Dedifferentiated amniotic fluid mesenchymal stem cell (primary cell): ENCODE data around the gene ZFAND4.
A peak's percentile ranks its signal among the peaks of the same experiment; 100 is the strongest.
"Not testable (repeated sequence)": the region's sequence is repeated elsewhere in the genome, so short reads cannot be mapped to it uniquely, and the experiment has no call there.

Experiments used
- DNase-seq: peaks from one replicate; pipeline ENCODE4 v3.0.0-alpha.2; 2016; ENCODE audit errors: extremely low spot score

ZFAND4 gene

GRCh38 chr10:45672181-45673073 lies at the start of gene ZFAND4:
TSS of gene ZFAND4 (minus strand) at chr10:45672772. CDS start at chr10:45663725, 9,047 bp downstream.
- peak; percentile 85 for DNase-seq

- not testable (repeated sequence) for DNase-seq
Observed at GRCh38 chr10:45721503-45721902, 48.9 kb upstream of the ZFAND4 start.

- DNase-seq: not testable (repeated sequence)
Observed at GRCh38 chr10:45717642-45718041, 45.1 kb upstream of the ZFAND4 start.

GRCh38 chr10:45717053-45717452 lies 44.5 kb upstream of the ZFAND4 start:
- DNase-seq: not testable (repeated sequence)

GRCh38 chr10:45711223-45711622 lies 38.7 kb upstream of the ZFAND4 start:
- DNase-seq: not testable (repeated sequence)

- DNase-seq: not testable (repeated sequence)
Observed at GRCh38 chr10:45710200-45710796, 37.7 kb upstream of the ZFAND4 start.

- not testable (repeated sequence) for DNase-seq
Observed at GRCh38 chr10:45678467-45678866, 5.9 kb upstream of the ZFAND4 start.

- DNase-seq: no peak
Observed at GRCh38 chr10:45675388-45675787, 2.8 kb upstream of the ZFAND4 start.

- no peak for DNase-seq
Observed at GRCh38 chr10:45673074-45673648, 589 bp upstream of the ZFAND4 start.

GRCh38 chr10:45671300-45671699 lies 1.3 kb downstream of the ZFAND4 start:
- DNase-seq: not testable (repeated sequence)

- DNase-seq: not testable (repeated sequence)
Observed at GRCh38 chr10:45669897-45670296, 2.7 kb downstream of the ZFAND4 start.

- DNase-seq: no peak
Observed at GRCh38 chr10:45660876-45661411, 11.6 kb downstream of the ZFAND4 start.

- DNase-seq: no peak
Observed at GRCh38 chr10:45657033-45657926, 15.3 kb downstream of the ZFAND4 start.

- DNase-seq: no peak
Observed at GRCh38 chr10:45655219-45655618, 17.4 kb downstream of the ZFAND4 start.

- not testable (repeated sequence) for DNase-seq
Observed at GRCh38 chr10:45654753-45655141, 17.8 kb downstream of the ZFAND4 start.

- no peak for DNase-seq
Observed at GRCh38 chr10:45653454-45653853, 19.1 kb downstream of the ZFAND4 start.

- DNase-seq: no peak
Observed at GRCh38 chr10:45652511-45652910, 20.1 kb downstream of the ZFAND4 start.

- DNase-seq: no peak
Observed at GRCh38 chr10:45649296-45649695, 23.3 kb downstream of the ZFAND4 start.

GRCh38 chr10:45647118-45647517 lies 25.5 kb downstream of the ZFAND4 start:
- DNase-seq: no peak

GRCh38 chr10:45646384-45647050 lies 26.1 kb downstream of the ZFAND4 start:
- DNase-seq: no peak

GRCh38 chr10:45644527-45644926 lies 28.0 kb downstream of the ZFAND4 start:
- DNase-seq: no peak
